Stomach (tissue), 4 donors: ENCODE data around the gene TJP1.

Experiments
- CTCF ChIP-seq, 7 experiments: fragments of 450-650 bp in 4 of 7; fragments of 200-600 bp in 3 of 7; sonication (generic) in 3 of 7; IDR thresholded peaks; one replicate each; pipeline ENCODE4 v1.5.1; 2016 to 2019; ENCODE audit warnings: antibody characterized with exemption in 7 of 7, control low read depth in 2 of 7, mild to moderate bottlenecking in 1 of 7
- POLR2A ChIP-seq, 4 donors: fragments of 450-650 bp; IDR thresholded peaks; one replicate each; pipeline ENCODE4 v1.6.1; 2016; ENCODE audit warnings: antibody characterized with exemption in 4 of 4, control low read depth in 2 of 4, mild to moderate bottlenecking in 1 of 4, moderate library complexity in 1 of 4
- POLR2AphosphoS5 ChIP-seq, 3 donors: sonication (generic); formaldehyde crosslinking; IDR thresholded peaks; one replicate each; pipeline ENCODE4 v1.6.1; 2016; ENCODE audit warnings: antibody characterized with exemption in 3 of 3

- TF ChIP-seq POLR2A (IDR thresholded peaks at IDR 0.05) (no peak), CTCF (IDR thresholded peaks at IDR 0.05) (no peak), POLR2AphosphoS5 (IDR thresholded peaks at IDR 0.05) (no peak)
Observed at GRCh38 chr15:29765898-29766527, 56.3 kb downstream of the TJP1 start.
